GM10248 (cell line): ENCODE data around the gene LYPD4.

ENCODE experiments used
- CTCF ChIA-PET: fragments of 300-600 bp; sonication (Branson Sonifier 250); formaldehyde crosslinking; extraction: SDS; loops from one replicate; lab custom pipeline; 2021; ENCODE audit warnings: antibody characterized with exemption; lab: Yijun Ruan, JAX
- POLR2A ChIA-PET: fragments of 350-650 bp; sonication (Branson Sonifier 250); formaldehyde crosslinking; extraction: SDS; loops from one replicate; lab custom pipeline; 2020; ENCODE audit warnings: antibody characterized with exemption; lab: Yijun Ruan, JAX
- DNase-seq: peaks from one replicate; pipeline ENCODE4 v3.0.0; 2012; ENCODE audit errors: extremely low spot score
- CTCF ChIP-seq: IDR thresholded peaks from 2 replicates; pipeline ENCODE4 v1.5.1; 2012; ENCODE audit warnings: mild to moderate bottlenecking, low read depth; ENCODE audit errors: extremely low read depth, missing control alignments, control extremely low read depth

Gene LYPD4

GRCh38 chr19:41862445-41862986 lies 18.0 kb upstream of the LYPD4 start:
- POLR2A ChIA-PET, result interaction anchor here (1.6 to 2.6 kb wide), 2 partner anchors 10 to 13 kb away, joined by 6 to 10 read pairs; no protein-coding TSS in a partner anchor
- CTCF ChIA-PET, result interaction anchor here (0.8 to 7.3 kb wide), 5 partner anchors 10 to 95 kb away, joined by 3 to 33 read pairs (median 5); no protein-coding TSS in a partner anchor
- TF ChIP-seq CTCF, result no peak
- no peak for DNase-seq

- DNase-seq, result no peak
- ChIA-PET CTCF (interaction anchor here (1.3 to 4.2 kb wide), 4 partner anchors 9 to 96 kb away, joined by 3 to 31 read pairs (median 16); no protein-coding TSS in a partner anchor), POLR2A (interaction anchor here (2.6 kb wide), 1 partner anchor 11 kb away, joined by 10 read pairs; no protein-coding TSS in a partner anchor)
- TF ChIP-seq CTCF, result no peak
Measured at GRCh38 chr19:41861846-41862245, 17.4 kb upstream of the LYPD4 start.

- ChIA-PET POLR2A (interaction anchor here (2.2 to 2.5 kb wide), 2 partner anchors 11 to 85 kb away, joined by 12 to 31 read pairs; no protein-coding TSS in a partner anchor), CTCF (interaction anchor here (0.9 to 3.7 kb wide), 9 partner anchors 8 to 96 kb away, joined by 3 to 31 read pairs (median 4); no protein-coding TSS in a partner anchor)
- no peak for TF ChIP-seq CTCF
- no peak for DNase-seq
Measured at GRCh38 chr19:41861116-41861768, 16.8 kb upstream of the LYPD4 start.

GRCh38 chr19:41860419-41861115 lies 16.1 kb upstream of the LYPD4 start:
- DNase-seq, result no peak
- ChIA-PET CTCF (interaction anchor here (0.7 to 3.7 kb wide), 17 partner anchors 8 to 297 kb away, joined by 3 to 31 read pairs (median 4); no protein-coding TSS in a partner anchor), POLR2A (interaction anchor here (0.6 to 2.5 kb wide), 6 partner anchors 11 to 86 kb away, joined by 3 to 31 read pairs (median 8); no protein-coding TSS in a partner anchor)
- no peak for TF ChIP-seq CTCF

GRCh38 chr19:41859618-41860418 lies 15.3 kb upstream of the LYPD4 start, which contains the start of gene RPS19:
RPS19 (plus strand) TSS chr19:41860255; CDS start chr19:41860775, 520 bp downstream.
- peak; percentile 97 for DNase-seq
- ChIA-PET CTCF (interaction anchor here (0.7 to 3.7 kb wide), 18 partner anchors 9 to 296 kb away, joined by 3 to 31 read pairs (median 4); no protein-coding TSS in a partner anchor), POLR2A (interaction anchor here (0.6 to 2.5 kb wide), 12 partner anchors 9 to 1105 kb away, joined by 3 to 31 read pairs (median 4); partner anchors contain the start of gene RABAC1)
- peak; percentile 30 for TF ChIP-seq CTCF
